GM21360 (cell line): ENCODE results near the gene FNIP1.
"Not testable (repeated sequence)": the region's sequence is repeated elsewhere in the genome, so short reads cannot be mapped to it uniquely, and the experiment has no call there.

Source experiments
- ATAC-seq: cut with Tn5 transposase; IDR thresholded peaks from one replicate; pipeline ENCODE4 v1.9.1; 2021; ENCODE audit warnings: mild to moderate bottlenecking, moderate library complexity; ENCODE audit not compliant: unreplicated experiment

FNIP1 gene

GRCh38 chr5:131796793-131797693 is at the start of gene FNIP1:
TSS of gene FNIP1 (minus strand) at chr5:131797017. CDS start at chr5:131796921, 96 bp downstream.
- ATAC-seq, result peak; percentile 91

- ATAC-seq, result no peak
These were observed 49.7 kb upstream of the FNIP1 start for GRCh38 chr5:131846536-131846935.

- ATAC-seq, result no peak
These were observed 49.0 kb upstream of the FNIP1 start for GRCh38 chr5:131845828-131846227.

- ATAC-seq, result not testable (repeated sequence)
These were observed 46.2 kb upstream of the FNIP1 start for GRCh38 chr5:131842971-131843370.

- ATAC-seq, result not testable (repeated sequence)
These were observed 35.9 kb upstream of the FNIP1 start for GRCh38 chr5:131832702-131833101.

- no peak for ATAC-seq
These were observed 28.7 kb upstream of the FNIP1 start for GRCh38 chr5:131825404-131826013.

GRCh38 chr5:131824631-131825030 is 27.8 kb upstream of the FNIP1 start:
- no peak for ATAC-seq

GRCh38 chr5:131821221-131821620 is 24.4 kb upstream of the FNIP1 start:
- no peak for ATAC-seq

GRCh38 chr5:131818001-131818724 is 21.3 kb upstream of the FNIP1 start:
- ATAC-seq, result no peak

- ATAC-seq, result no peak
These were observed 18.2 kb upstream of the FNIP1 start for GRCh38 chr5:131814990-131815389.

- no peak for ATAC-seq
These were observed 15.7 kb upstream of the FNIP1 start for GRCh38 chr5:131812371-131813160.

- peak; percentile 66 for ATAC-seq
These were observed 13.9 kb upstream of the FNIP1 start for GRCh38 chr5:131810510-131811249.

- ATAC-seq, result peak; percentile 9
These were observed 681 bp downstream of the FNIP1 start for GRCh38 chr5:131795879-131796792.

GRCh38 chr5:131795228-131795627 is 1.6 kb downstream of the FNIP1 start:
- no peak for ATAC-seq

- ATAC-seq, result no peak
These were observed 2.2 kb downstream of the FNIP1 start for GRCh38 chr5:131794586-131794985.

- ATAC-seq, result no peak
These were observed 3.9 kb downstream of the FNIP1 start for GRCh38 chr5:131792896-131793295.

GRCh38 chr5:131791866-131792265 is 5.0 kb downstream of the FNIP1 start:
- no peak for ATAC-seq

GRCh38 chr5:131790550-131790949 is 6.3 kb downstream of the FNIP1 start:
- ATAC-seq, result no peak

GRCh38 chr5:131789765-131790164 is 7.1 kb downstream of the FNIP1 start:
- no peak for ATAC-seq
